Muscle layer of colon (tissue), 2 donors: ENCODE data around the gene FAT2.

ENCODE experiments used
- H3K27ac ChIP-seq: one replicate; pipeline ENCODE4 v1.7.0; 2013; ENCODE audit warnings: low read depth, mild to moderate bottlenecking, low read length, moderate library complexity
- H3K27me3 ChIP-seq, 2 donors: one replicate each; pipeline ENCODE4 v1.7.0; 2013; ENCODE audit warnings: low read length in 2 of 2, mild to moderate bottlenecking in 2 of 2; ENCODE audit not compliant: insufficient read depth in 2 of 2, control insufficient read depth in 1 of 2
- H3K36me3 ChIP-seq: one replicate; pipeline ENCODE4 v1.7.0; 2013; ENCODE audit warnings: mild to moderate bottlenecking, low read length; ENCODE audit not compliant: insufficient read depth
- H3K4me1 ChIP-seq: one replicate; pipeline ENCODE4 v1.7.0; 2013; ENCODE audit warnings: mild to moderate bottlenecking, low read length; ENCODE audit not compliant: insufficient read depth
- H3K4me3 ChIP-seq, 2 donors: one replicate each; pipeline ENCODE4 v1.7.0; 2013; ENCODE audit warnings: low read length in 2 of 2, low read depth in 1 of 2, mild to moderate bottlenecking in 1 of 2, moderate library complexity in 1 of 2
- H3K9ac ChIP-seq: one replicate; pipeline ENCODE4 v1.7.0; 2013; ENCODE audit warnings: low read length
- H3K9me3 ChIP-seq: one replicate; pipeline ENCODE4 v1.7.0; 2013; ENCODE audit warnings: mild to moderate bottlenecking, low read length
- donor health status: abdominal sarcoma.
- donor health status: Adenocarcinoma of cecum.

Gene FAT2

GRCh38 chr5:151611127-151611775 lies 20.1 kb upstream of the FAT2 start:
- Histone ChIP-seq H3K4me1 (no peaks in the 10 kb centered on the region), H3K4me3 (no peak overlapping the region), H3K27me3 (peaks cover 0 to 6% of the 10 kb centered on the region in 2 donors)

GRCh38 chr5:151608522-151608921 lies 17.4 kb upstream of the FAT2 start:
- Histone ChIP-seq H3K9me3 (no peaks in the 10 kb centered on the region), H3K36me3 (no peaks in the 10 kb centered on the region), H3K27ac (no peak overlapping the region), H3K4me3 (no peak overlapping the region), H3K4me1 (no peaks in the 10 kb centered on the region), H3K27me3 (no peaks in the 10 kb centered on the region), H3K9ac (no peak overlapping the region)

More at GRCh38 chr5:151611127-151611775, 20.1 kb upstream of the FAT2 start:
- H3K9ac ChIP-seq: no peak overlapping the region
- no peaks in the 10 kb centered on the region for H3K9me3 ChIP-seq
- H3K27ac ChIP-seq: no peak overlapping the region
- no peaks in the 10 kb centered on the region for H3K36me3 ChIP-seq

- no peak overlapping the region for H3K9ac ChIP-seq
- no peak overlapping the region for H3K27ac ChIP-seq
- no peaks in the 10 kb centered on the region for H3K9me3 ChIP-seq
- no peak overlapping the region for H3K4me3 ChIP-seq
- no peaks in the 10 kb centered on the region for H3K27me3 ChIP-seq
- no peaks in the 10 kb centered on the region for H3K4me1 ChIP-seq
- H3K36me3 ChIP-seq: no peaks in the 10 kb centered on the region
These were observed 16.2 kb upstream of the FAT2 start for GRCh38 chr5:151607304-151607703.

- no peak overlapping the region for H3K9ac ChIP-seq
- no peaks in the 10 kb centered on the region for H3K4me1 ChIP-seq
- no peaks in the 10 kb centered on the region for H3K27me3 ChIP-seq
- H3K27ac ChIP-seq: no peak overlapping the region
- H3K9me3 ChIP-seq: no peaks in the 10 kb centered on the region
- H3K36me3 ChIP-seq: no peaks in the 10 kb centered on the region
- no peak overlapping the region for H3K4me3 ChIP-seq
These were observed 14.4 kb upstream of the FAT2 start for GRCh38 chr5:151605559-151605958.

- H3K36me3 ChIP-seq: no peaks in the 10 kb centered on the region
- no peak overlapping the region for H3K9ac ChIP-seq
- no peak overlapping the region for H3K4me3 ChIP-seq
- H3K9me3 ChIP-seq: no peaks in the 10 kb centered on the region
- H3K4me1 ChIP-seq: no peaks in the 10 kb centered on the region
- H3K27ac ChIP-seq: no peak overlapping the region
- no peaks in the 10 kb centered on the region for H3K27me3 ChIP-seq
These were observed 11.7 kb upstream of the FAT2 start for GRCh38 chr5:151602806-151603205.

- Histone ChIP-seq H3K4me3 (no peak overlapping the region), H3K27ac (no peak overlapping the region), H3K4me1 (no peaks in the 10 kb centered on the region), H3K9me3 (no peaks in the 10 kb centered on the region), H3K36me3 (no peaks in the 10 kb centered on the region), H3K9ac (no peak overlapping the region), H3K27me3 (no peaks in the 10 kb centered on the region)
These were observed 10.3 kb upstream of the FAT2 start for GRCh38 chr5:151601391-151601790.

- Histone ChIP-seq H3K27me3 (no peaks in the 10 kb centered on the region), H3K9me3 (no peaks in the 10 kb centered on the region), H3K9ac (no peak overlapping the region), H3K27ac (no peak overlapping the region), H3K4me3 (no peak overlapping the region), H3K4me1 (no peaks in the 10 kb centered on the region), H3K36me3 (no peaks in the 10 kb centered on the region)
These were observed 9.0 kb upstream of the FAT2 start for GRCh38 chr5:151600069-151600665.

GRCh38 chr5:151598984-151599383 lies 7.9 kb upstream of the FAT2 start:
- H3K4me3 ChIP-seq: no peak overlapping the region
- no peaks in the 10 kb centered on the region for H3K27me3 ChIP-seq
- H3K27ac ChIP-seq: no peak overlapping the region
- no peaks in the 10 kb centered on the region for H3K9me3 ChIP-seq
- no peaks in the 10 kb centered on the region for H3K4me1 ChIP-seq
- H3K9ac ChIP-seq: no peak overlapping the region
- H3K36me3 ChIP-seq: no peaks in the 10 kb centered on the region

GRCh38 chr5:151598549-151598948 lies 7.4 kb upstream of the FAT2 start:
- H3K9me3 ChIP-seq: no peaks in the 10 kb centered on the region
- H3K27ac ChIP-seq: no peak overlapping the region
- no peaks in the 10 kb centered on the region for H3K27me3 ChIP-seq
- no peak overlapping the region for H3K4me3 ChIP-seq
- no peak overlapping the region for H3K9ac ChIP-seq
- no peaks in the 10 kb centered on the region for H3K4me1 ChIP-seq
- H3K36me3 ChIP-seq: no peaks in the 10 kb centered on the region

- Histone ChIP-seq H3K9ac (no peak overlapping the region), H3K9me3 (no peaks in the 10 kb centered on the region), H3K4me1 (no peaks in the 10 kb centered on the region), H3K36me3 (no peaks in the 10 kb centered on the region), H3K27ac (no peak overlapping the region), H3K27me3 (no peaks in the 10 kb centered on the region), H3K4me3 (no peak overlapping the region)
These were observed 6.6 kb upstream of the FAT2 start for GRCh38 chr5:151597749-151598148.

- no peaks in the 10 kb centered on the region for H3K4me1 ChIP-seq
- H3K9ac ChIP-seq: no peak overlapping the region
- H3K9me3 ChIP-seq: no peaks in the 10 kb centered on the region
- no peak overlapping the region for H3K27ac ChIP-seq
- H3K4me3 ChIP-seq: no peak overlapping the region
- H3K36me3 ChIP-seq: no peaks in the 10 kb centered on the region
- H3K27me3 ChIP-seq: no peaks in the 10 kb centered on the region
These were observed 5.9 kb upstream of the FAT2 start for GRCh38 chr5:151596828-151597539.
